T-cell (primary cell): ENCODE data around the gene CTSA. TPM values are rescaled to one million over a fixed set of nuclear protein-coding genes. Genes with fewer than 3 reads are reported as not detected.

ENCODE experiments used
- ATAC-seq, 4 experiments: fragments of 200-7000 bp in 3 of 4; fragments of 150-1000 bp in 1 of 4; cut with Tn5 transposase; replicated peaks in 1 of 4; 1 replicate in 3 of 4; 2 replicates in 1 of 4; pipeline ENCODE4 v1.10.0; 2021; ENCODE audit warnings: moderate library complexity in 3 of 4, mild to moderate bottlenecking in 2 of 4, moderate number of reproducible peaks in 1 of 4
- CTCF ChIA-PET, 2 donors: fragments of 300-600 bp; sonication (Branson Sonifier 250); formaldehyde crosslinking; loops; one replicate each; lab custom pipeline; 2022; ENCODE audit warnings: antibody characterized with exemption in 2 of 2; lab: Charles Lee
- POLR2A ChIA-PET, 2 donors: fragments of 300-600 bp; sonication (Branson Sonifier 250); formaldehyde crosslinking; loops; one replicate each; lab custom pipeline; 2022; ENCODE audit warnings: antibody characterized with exemption in 2 of 2; lab: Charles Lee
- DNase-seq, 35 experiments: peaks; one replicate each; pipeline versions ENCODE4 v3.0.0 to v3.0.0-alpha.2; 2013 to 2023
- H3K27ac ChIP-seq: one replicate; pipeline ENCODE4 v1.5.1; 2013; ENCODE audit warnings: low read length
- H3K27me3 ChIP-seq, 2 experiments: replicated peaks in 1 of 2; 1 replicate in 1 of 2; 2 replicates in 1 of 2; pipeline versions ENCODE4 v1.6.1 to v1.7.0; 2013; ENCODE audit warnings: low read length in 1 of 2, mixed read lengths in 1 of 2; ENCODE audit not compliant: control insufficient read depth in 2 of 2, insufficient read depth in 2 of 2; ENCODE audit errors: extremely low read depth in 1 of 2
- H3K36me3 ChIP-seq, 2 donors: 1 replicate in 1 of 2; 2 replicates in 1 of 2; pipeline versions ENCODE4 v1.6.1 to v1.7.0; 2013; ENCODE audit warnings: low read length in 1 of 2; ENCODE audit not compliant: control insufficient read depth in 2 of 2, insufficient read depth in 1 of 2; ENCODE audit errors: extremely low read depth in 1 of 2
- H3K4me1 ChIP-seq, 2 experiments: 1 replicate in 1 of 2; 2 replicates in 1 of 2; pipeline versions ENCODE4 v1.6.1 to v1.7.0; 2013; ENCODE audit warnings: low read length in 2 of 2, mixed read lengths in 1 of 2; ENCODE audit not compliant: insufficient read depth in 2 of 2, control insufficient read depth in 1 of 2; ENCODE audit errors: extremely low read depth in 1 of 2
- H3K4me3 ChIP-seq, 2 donors: 1 replicate in 1 of 2; 2 replicates in 1 of 2; pipeline versions ENCODE4 v1.5.1 to v1.7.0; 2013; ENCODE audit warnings: mild to moderate bottlenecking in 2 of 2, low read length in 1 of 2, moderate library complexity in 1 of 2; ENCODE audit not compliant: control insufficient read depth in 1 of 2; ENCODE audit errors: extremely low read depth in 1 of 2
- H3K9me3 ChIP-seq: 2 replicates; pipeline ENCODE4 v1.7.0; 2013
- H3K27ac Mint-ChIP-seq, 2 donors: one replicate each; pipeline ENCODE4 v1.8.0; 2020 to 2021; ENCODE audit warnings: mild to moderate bottlenecking in 2 of 2, mixed read lengths in 2 of 2
- H3K27me3 Mint-ChIP-seq, 2 donors: one replicate each; pipeline ENCODE4 v1.8.0; 2021 to 2022; ENCODE audit warnings: mixed read lengths in 2 of 2
- H3K36me3 Mint-ChIP-seq: one replicate; pipeline ENCODE4 v1.8.0; 2021; ENCODE audit warnings: mixed read lengths
- H3K4me1 Mint-ChIP-seq, 3 donors: one replicate each; pipeline ENCODE4 v1.8.0; 2020 to 2022; ENCODE audit warnings: mixed read lengths in 3 of 3, mild to moderate bottlenecking in 1 of 3
- H3K4me3 Mint-ChIP-seq, 3 donors: one replicate each; pipeline ENCODE4 v1.8.0; 2020 to 2022; ENCODE audit warnings: mild to moderate bottlenecking in 3 of 3, mixed read lengths in 3 of 3, moderate library complexity in 3 of 3
- H3K9me3 Mint-ChIP-seq, 3 donors: one replicate each; pipeline ENCODE4 v1.8.0; 2020 to 2022; ENCODE audit warnings: mixed read lengths in 3 of 3
- WGBS: methylation state at CpG from one replicate; pipeline ENCODE4 v1.1.5; 2013; ENCODE audit warnings: missing lambda C conversion rate; ENCODE audit not compliant: insufficient coverage; 5-methylcytosine and 5-hydroxymethylcytosine counted together
- total RNA-seq, 35 experiments: library from RNA in 6 of 35; stranded (reverse) in 6 of 35; fragments of 120-200 nt in 1 of 35; gene quantifications; one replicate each; pipeline versions ENCODE4 v1.2.1 to v1.2.4 and lab custom pipeline; 2013 to 2026

CTSA gene
- total RNA-seq, 5 donors from 2014 or later (not counting 1 experiment from before 2014, with no cell fraction given) = 55.5 to 101 (median 85.1) TPM

- no peaks in the 10 kb centered on the region for H3K36me3 ChIP-seq
- no peak overlapping the region for H3K27ac ChIP-seq
- ChIA-PET POLR2A (no interaction called here), CTCF (no interaction called here)
- H3K9me3 Mint-ChIP-seq = no peaks in the 10 kb centered on the region
- WGBS = no CpG with 5 or more reads among the region's 5 CpGs
- H3K9me3 ChIP-seq = no peaks in the 10 kb centered on the region
- peaks cover 0 to 57% of the 10 kb centered on the region in 2 experiments for H3K27me3 ChIP-seq
- H3K4me3 Mint-ChIP-seq = no peak overlapping the region
- ATAC-seq (no peak), DNase-seq (no peak)
- no peaks in the 10 kb centered on the region for H3K36me3 Mint-ChIP-seq
- H3K4me1 ChIP-seq = peaks cover 4 to 21% of the 10 kb centered on the region in 2 experiments
- no peak overlapping the region for H3K27ac Mint-ChIP-seq
- peaks cover 18 to 26% of the 10 kb centered on the region in 2 donors for H3K27me3 Mint-ChIP-seq
- H3K4me3 ChIP-seq = no peak overlapping the region
- peaks cover 9 to 21% (median 18%) of the 10 kb centered on the region in 3 donors for H3K4me1 Mint-ChIP-seq
Observed at GRCh38 chr20:45913116-45913515, 22.0 kb downstream of the CTSA start.

DNA sequence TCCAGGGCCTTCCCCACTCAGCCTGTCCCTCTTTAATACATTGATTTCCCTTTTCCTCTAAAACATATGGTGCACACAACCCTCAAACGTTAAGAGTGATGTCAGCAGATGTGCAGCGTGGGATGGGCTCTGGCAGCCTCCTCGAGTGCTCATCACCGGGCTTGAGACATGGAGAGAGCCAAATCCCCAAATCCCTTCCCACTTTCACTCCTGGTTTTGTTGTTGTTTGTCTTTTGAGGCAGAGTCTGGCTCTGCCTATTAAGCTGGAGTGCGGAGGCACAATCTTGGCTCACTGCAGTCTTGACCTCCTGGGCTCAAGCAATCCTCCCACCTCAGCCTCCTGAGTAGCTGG, 26.6 kb downstream of the CTSA start:
- Histone ChIP-seq H3K27me3 (peaks cover 0 to 66% of the 10 kb centered on the region in 2 experiments), H3K36me3 (no peaks in the 10 kb centered on the region), H3K4me1 (no peaks in the 10 kb centered on the region), H3K27ac (no peak overlapping the region), H3K9me3 (no peaks in the 10 kb centered on the region), H3K4me3 (no peak overlapping the region)
- no peak for DNase-seq
- ChIA-PET CTCF (no interaction called here), POLR2A (no interaction called here)
- Mint-ChIP-seq H3K9me3 (no peaks in the 10 kb centered on the region), H3K27me3 (peaks cover 31 to 48% of the 10 kb centered on the region in 2 donors), H3K36me3 (no peaks in the 10 kb centered on the region), H3K27ac (no peak overlapping the region), H3K4me1 (peaks cover 0 to 1% (median 0%) of the 10 kb centered on the region in 3 donors), H3K4me3 (no peak overlapping the region)
- WGBS = 67% methylated on average over 1 of the region's 5 CpGs
- ATAC-seq = no peak

DNA sequence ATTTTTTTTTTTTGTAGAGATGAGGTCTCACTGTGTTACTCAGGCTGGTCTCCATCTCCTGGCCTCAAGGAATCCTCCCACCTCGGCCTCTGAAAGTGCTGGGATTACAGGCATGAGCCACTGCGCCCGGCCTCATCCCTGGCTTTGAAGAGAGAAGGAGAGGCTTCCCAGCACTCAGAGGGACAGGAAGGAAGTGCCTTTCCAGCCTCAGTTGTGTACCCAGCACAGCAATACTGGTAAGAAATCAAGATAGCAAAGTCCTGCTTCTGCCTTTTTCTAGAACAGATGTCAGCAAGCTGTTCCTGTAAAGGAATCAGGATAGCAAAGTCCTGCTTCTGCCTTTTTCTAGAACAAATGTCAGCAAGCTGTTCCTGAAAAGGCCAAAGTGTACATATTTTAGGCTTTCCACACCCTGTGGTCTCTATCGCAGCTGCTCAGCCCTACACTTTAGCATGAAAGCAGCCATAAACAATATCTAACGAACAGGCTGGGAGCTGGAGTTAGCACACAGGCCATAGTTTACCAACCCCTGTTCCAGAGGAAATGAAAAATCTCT, 27.1 kb downstream of the CTSA start:
- CTCF ChIA-PET = no interaction called here

DNA sequence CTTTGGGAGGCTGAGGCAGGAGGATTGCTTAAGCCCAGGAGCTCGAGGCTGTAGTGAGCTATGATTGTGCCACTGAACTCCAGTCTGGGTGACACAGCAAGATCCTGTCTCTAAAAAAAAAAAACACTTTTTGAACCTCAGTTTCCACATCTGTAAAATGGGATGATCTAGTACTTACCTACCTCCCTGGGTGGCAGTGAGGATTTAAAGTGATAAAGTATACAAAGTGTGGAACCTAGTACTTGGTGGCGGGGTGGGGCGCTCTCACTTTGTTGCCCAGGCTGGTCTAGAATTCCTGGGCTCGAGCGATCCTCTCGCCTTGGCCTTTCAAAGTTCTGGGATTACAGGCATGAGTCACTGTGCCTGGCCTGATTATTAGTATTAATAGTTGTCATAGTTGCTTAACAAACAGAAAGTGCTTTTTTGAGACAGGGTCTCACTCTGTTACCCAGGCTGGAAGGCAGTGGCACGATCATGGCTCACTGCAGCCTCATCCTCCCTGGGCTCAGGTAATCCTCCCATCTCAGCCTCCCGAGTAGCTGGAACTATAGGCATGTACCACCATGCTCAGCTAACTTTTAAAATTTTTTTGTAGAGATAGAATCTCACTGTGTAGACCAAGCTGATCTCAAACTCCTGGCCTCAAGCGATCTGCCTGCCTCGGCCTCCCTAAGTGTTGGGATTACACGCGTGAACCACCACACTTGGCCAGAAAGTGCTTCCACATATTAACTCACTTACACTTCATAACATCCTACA, 27.8 kb downstream of the CTSA start:
- Histone ChIP-seq H3K27me3 (peaks cover 0 to 59% of the 10 kb centered on the region in 2 experiments), H3K36me3 (no peaks in the 10 kb centered on the region), H3K9me3 (no peaks in the 10 kb centered on the region), H3K27ac (no peak overlapping the region), H3K4me1 (no peaks in the 10 kb centered on the region), H3K4me3 (no peak overlapping the region)
- DNase-seq (no peak), ATAC-seq (no peak)
- 100% methylated on average over 4 of the region's 12 CpGs for WGBS
- H3K36me3 Mint-ChIP-seq = no peaks in the 10 kb centered on the region
- CTCF ChIA-PET = interaction anchor here in 1 of 2 donors (1.0 kb wide), 1 partner anchor 166 kb away, joined by 3 read pairs; no protein-coding TSS in a partner anchor
- no peaks in the 10 kb centered on the region for H3K9me3 Mint-ChIP-seq
- POLR2A ChIA-PET = no interaction called here
- peaks cover 31 to 46% of the 10 kb centered on the region in 2 donors for H3K27me3 Mint-ChIP-seq
- no peaks in the 10 kb centered on the region for H3K4me1 Mint-ChIP-seq
- H3K4me3 Mint-ChIP-seq = no peak overlapping the region
- H3K27ac Mint-ChIP-seq = no peak overlapping the region

More for the DNA sequence above, 27.1 kb downstream of the CTSA start:
- Mint-ChIP-seq H3K9me3 (no peaks in the 10 kb centered on the region), H3K4me1 (no peaks in the 10 kb centered on the region), H3K36me3 (no peaks in the 10 kb centered on the region), H3K27me3 (peaks cover 31 to 46% of the 10 kb centered on the region in 2 donors), H3K27ac (no peak overlapping the region), H3K4me3 (no peak overlapping the region)
- ATAC-seq = no peak
- DNase-seq = no peak
- peaks cover 0 to 63% of the 10 kb centered on the region in 2 experiments for H3K27me3 ChIP-seq
- no peaks in the 10 kb centered on the region for H3K4me1 ChIP-seq
- POLR2A ChIA-PET = interaction anchor here in 1 of 2 donors (0.5 kb wide), 1 partner anchor 13 kb away, joined by 10 read pairs; no protein-coding TSS in a partner anchor
- H3K27ac ChIP-seq = no peak overlapping the region
- no peak overlapping the region for H3K4me3 ChIP-seq
- no peaks in the 10 kb centered on the region for H3K36me3 ChIP-seq
- H3K9me3 ChIP-seq = no peaks in the 10 kb centered on the region
- 92% methylated on average over 2 of the region's 5 CpGs for WGBS

- CTCF ChIA-PET = interaction anchor here in 1 of 2 donors (1.0 kb wide), 1 partner anchor 165 kb away, joined by 3 read pairs; no protein-coding TSS in a partner anchor
- Histone ChIP-seq H3K27me3 (peaks cover 0 to 56% of the 10 kb centered on the region in 2 experiments), H3K4me1 (peaks cover 0 to 3% of the 10 kb centered on the region in 2 experiments), H3K27ac (no peak overlapping the region), H3K9me3 (no peaks in the 10 kb centered on the region), H3K4me3 (no peak overlapping the region), H3K36me3 (no peaks in the 10 kb centered on the region)
- peaks cover 0 to 5% (median 3%) of the 10 kb centered on the region in 3 donors for H3K4me1 Mint-ChIP-seq
- H3K4me3 Mint-ChIP-seq = no peak overlapping the region
- DNase-seq (no peak), ATAC-seq (no peak)
- 17% methylated on average over 2 of the region's 11 CpGs for WGBS
- H3K27me3 Mint-ChIP-seq = peaks cover 24 to 41% of the 10 kb centered on the region in 2 donors
- H3K9me3 Mint-ChIP-seq = no peaks in the 10 kb centered on the region
- POLR2A ChIA-PET = no interaction called here
- no peak overlapping the region for H3K27ac Mint-ChIP-seq
- H3K36me3 Mint-ChIP-seq = no peaks in the 10 kb centered on the region
Observed at GRCh38 chr20:45919542-45920399, 28.6 kb downstream of the CTSA start.
